Middle frontal gyrus (tissue), 1 donor: ENCODE results near the gene LENEP.
"Not testable (repeated sequence)": the region's sequence is repeated elsewhere in the genome, so short reads cannot be mapped to it uniquely, and the experiment has no call there.

Source experiments
- DNase-seq: peaks from one replicate; pipeline ENCODE4 v3.0.0-alpha.2; 2015; ENCODE audit warnings: low spot score; ENCODE audit errors: extremely low spot score

Gene LENEP

DNA sequence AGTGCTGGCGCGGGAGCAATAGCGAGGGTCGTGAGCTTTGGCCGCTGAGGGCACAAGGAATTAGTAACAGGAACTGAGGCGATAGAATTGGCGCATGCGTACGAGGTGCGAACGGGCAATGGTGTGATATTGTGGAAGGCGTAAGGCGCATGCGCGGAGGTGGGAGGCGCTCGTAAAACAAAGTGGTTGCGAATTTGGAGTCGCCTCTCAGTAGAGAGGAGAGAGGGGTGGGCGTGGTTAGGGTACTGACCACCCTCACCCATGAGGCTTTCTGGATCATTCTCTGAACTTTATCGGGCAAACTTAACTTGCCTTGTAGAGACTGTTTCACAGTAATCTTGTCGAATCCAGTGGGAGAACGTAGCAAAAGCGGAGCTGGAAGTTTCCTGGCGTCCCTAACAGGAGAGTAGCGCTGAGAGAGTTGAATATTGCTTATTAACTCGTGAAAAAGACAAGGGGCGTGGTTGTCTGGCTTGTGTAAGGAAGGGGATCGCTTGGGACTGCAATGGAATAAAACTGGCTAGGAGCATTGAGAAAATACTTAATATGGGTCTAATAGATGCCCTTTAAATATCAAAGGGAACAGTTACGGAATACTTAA, 18.5 kb upstream of the LENEP start:
- peak; percentile 91 for DNase-seq

DNA sequence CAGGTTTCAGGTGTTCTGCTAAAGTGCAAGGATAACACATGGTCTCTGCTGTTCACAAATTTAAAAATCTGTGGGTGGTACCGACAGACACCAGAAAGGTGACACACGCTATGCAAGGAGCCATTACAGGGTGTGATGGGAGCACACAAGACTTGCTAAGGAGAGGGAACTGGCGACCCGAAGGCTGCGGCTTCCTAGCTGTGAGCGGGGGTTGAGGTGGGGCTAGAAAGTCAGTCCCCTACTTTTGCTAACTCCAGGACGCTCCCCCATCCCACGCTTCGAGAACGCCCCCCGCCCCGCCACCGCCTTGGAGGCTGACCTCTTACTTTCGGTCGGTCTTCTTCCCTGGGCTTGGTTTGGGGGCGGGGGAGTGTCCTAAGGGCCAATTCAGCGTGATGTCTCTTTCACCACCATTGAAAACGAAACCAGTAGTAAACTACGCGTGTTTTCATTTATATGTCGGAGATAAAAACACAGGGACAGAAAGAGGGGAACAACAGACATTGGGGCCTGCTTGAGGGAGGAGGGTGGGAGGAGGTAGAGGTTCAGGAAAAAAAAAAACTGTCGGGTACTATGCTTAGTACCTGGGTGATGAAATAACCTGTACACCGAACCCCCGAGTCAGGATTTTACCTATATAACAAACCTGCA, 17.9 kb upstream of the LENEP start:
- no peak for DNase-seq

DNA sequence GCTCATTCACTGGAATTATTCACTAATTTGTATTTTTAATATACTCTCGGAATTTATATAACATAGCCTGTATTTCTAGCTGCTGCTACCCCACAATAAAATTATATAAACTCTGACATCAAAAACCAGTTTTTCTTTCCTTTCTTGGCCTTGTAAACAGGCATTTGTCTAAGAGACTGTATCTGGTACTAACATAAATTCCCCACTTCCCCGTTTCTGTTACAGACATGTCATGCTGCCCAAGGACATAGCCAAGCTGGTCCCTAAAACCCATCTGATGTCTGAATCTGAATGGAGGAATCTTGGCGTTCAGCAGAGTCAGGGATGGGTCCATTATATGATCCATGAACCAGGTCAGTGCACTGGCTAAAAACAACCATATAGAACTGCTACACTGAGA, 15.6 kb upstream of the LENEP start:
- DNase-seq = not testable (repeated sequence)

DNA sequence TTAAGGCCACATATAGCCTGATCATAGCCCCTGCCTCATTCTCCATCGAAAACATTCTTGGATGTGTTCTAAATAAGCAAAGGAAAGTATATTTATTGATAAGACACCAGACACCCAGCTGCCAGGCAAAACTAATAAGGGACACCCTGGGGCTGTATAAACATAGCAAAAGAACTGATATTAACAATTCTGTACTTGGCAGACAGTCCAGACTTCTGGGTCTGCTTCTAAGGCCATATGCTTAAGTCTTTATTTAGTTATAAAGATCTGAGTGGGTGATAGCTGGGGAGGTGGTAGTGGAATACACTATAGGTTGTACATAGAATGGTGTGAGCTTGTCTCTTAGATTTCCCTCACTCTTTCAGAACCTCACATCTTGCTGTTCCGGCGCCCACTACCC, 15.0 kb upstream of the LENEP start:
- DNase-seq = no peak

DNA sequence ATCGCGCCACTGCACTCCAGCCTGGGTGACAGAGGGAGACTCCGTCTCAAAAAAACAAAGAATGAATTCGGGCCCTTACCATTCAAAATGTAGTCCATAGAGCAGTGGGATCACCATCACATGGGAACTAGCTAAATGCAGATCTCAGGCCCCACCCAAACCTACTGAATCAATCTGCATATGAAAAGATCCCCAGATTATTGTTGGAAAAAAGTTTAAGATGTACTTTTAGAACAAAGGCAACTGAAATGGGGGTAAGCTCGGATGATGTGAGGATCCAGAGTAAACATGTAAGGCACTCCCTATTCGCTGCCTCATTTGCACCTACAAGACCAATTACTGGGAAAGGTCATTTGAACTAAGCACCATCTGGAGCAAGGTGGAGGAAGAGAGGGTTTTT, 11.0 kb upstream of the LENEP start:
- no peak for DNase-seq

DNA sequence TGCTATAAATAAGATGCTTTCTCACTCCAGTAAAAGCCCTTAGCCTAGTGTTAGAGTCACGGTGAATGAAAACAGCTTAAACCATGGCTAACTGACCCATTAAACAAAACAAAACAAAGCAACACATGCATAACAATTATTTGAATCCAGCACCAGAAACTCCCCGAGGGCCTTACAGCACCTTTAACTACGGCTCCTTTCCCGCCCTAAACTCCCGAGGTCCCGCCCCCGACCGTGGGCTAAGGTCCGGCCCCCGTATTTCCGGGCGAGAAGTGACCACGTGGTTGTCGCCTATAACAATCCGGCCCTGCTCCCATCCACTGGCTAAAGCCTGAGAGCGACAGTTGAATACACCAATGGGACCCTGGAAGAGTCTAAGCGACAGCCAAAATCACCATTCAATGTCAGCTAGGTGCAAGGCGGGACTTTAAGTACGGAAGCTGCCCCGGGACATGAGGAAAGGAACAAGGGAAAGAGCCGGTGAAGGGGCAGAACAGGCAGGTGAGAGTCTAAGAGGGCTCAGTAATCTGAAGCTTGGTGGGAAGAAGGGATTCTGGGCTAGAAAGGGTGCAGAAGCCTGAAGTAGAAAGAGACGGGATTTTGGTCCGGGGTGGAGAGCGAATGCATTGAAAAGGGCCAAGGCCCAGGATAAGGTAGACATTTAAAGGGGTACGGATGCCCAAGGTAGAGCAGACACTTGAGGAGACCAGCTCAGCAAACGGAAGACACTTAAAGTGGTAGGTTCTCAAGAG, 10.3 kb upstream of the LENEP start, which contains the start of gene FLAD1:
FLAD1 (plus strand) TSS at position 448 of the 752 bp plus-strand sequence. CDS start 351 bp downstream, outside the sequence.
- peak; percentile 96 for DNase-seq

DNA sequence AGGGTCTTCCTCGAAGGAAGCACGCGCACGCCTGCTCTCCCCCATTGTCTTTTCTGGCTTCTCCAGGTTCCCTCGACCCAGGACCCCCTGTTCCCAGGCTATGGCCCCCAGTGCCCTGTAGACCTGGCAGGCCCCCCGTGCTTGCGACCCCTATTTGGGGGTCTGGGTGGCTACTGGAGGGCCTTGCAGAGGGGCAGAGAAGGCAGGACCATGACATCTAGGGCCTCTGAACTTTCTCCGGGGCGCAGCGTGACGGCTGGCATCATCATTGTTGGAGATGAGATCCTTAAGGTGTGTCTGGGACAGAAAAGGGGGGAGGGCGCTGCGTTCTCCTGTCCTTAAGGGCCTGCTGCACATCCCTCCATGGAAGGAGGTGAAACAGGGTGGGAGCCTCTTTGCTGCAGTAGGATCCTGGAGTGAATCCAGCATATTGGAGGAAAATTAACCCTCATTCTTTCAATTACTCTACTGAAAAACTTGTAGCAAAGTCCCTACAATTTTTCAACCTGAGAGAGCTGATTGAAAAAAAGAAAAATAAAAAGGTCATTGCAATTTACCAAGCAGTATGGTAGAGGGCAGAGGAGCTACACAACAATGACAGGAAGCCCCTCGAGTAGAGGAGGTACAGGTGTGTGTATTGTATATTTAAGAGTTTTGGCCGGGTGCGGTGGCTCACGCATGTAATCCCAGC, 9.5 kb upstream of the LENEP start:
- DNase-seq = no peak

DNA sequence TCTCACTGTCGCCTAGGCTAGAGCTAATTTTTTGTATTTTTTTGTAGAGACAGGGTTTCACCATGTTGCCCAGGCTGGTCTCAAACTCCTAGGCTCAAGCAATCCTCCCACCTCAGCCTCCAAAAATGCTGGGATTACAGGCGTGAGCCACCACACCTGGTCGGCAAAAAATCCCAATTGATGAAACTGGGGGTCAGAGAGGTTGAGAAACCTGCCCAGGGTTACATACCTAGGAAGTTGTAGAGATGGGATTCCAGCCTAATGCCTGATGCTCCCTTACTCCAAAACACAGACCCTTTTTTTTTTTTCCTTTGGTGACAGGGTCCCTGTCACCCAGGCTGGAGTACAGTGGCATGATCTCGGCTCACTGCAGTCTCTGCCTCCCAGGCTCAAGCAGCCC, 6.7 kb upstream of the LENEP start:
- DNase-seq = not testable (repeated sequence)

DNA sequence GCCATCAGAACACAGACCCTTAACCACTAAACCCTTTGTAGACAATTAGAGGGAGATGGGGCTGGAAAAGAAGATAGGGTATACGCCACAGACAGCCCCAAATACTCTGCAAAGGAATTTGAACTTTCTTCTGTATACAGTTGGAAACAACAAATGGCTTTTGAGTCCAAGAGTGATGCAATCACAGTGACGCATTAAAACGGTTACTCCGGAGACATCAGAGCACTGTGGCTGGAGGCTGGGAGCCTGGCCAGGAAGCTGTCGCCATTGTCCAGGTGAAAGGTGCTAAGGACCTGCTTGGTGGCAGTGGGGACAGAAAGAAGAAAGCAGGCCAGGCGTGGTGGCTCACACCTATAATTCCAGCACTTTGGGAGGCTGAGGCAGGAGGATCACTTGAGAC, 6.1 kb upstream of the LENEP start:
- DNase-seq = no peak

DNA sequence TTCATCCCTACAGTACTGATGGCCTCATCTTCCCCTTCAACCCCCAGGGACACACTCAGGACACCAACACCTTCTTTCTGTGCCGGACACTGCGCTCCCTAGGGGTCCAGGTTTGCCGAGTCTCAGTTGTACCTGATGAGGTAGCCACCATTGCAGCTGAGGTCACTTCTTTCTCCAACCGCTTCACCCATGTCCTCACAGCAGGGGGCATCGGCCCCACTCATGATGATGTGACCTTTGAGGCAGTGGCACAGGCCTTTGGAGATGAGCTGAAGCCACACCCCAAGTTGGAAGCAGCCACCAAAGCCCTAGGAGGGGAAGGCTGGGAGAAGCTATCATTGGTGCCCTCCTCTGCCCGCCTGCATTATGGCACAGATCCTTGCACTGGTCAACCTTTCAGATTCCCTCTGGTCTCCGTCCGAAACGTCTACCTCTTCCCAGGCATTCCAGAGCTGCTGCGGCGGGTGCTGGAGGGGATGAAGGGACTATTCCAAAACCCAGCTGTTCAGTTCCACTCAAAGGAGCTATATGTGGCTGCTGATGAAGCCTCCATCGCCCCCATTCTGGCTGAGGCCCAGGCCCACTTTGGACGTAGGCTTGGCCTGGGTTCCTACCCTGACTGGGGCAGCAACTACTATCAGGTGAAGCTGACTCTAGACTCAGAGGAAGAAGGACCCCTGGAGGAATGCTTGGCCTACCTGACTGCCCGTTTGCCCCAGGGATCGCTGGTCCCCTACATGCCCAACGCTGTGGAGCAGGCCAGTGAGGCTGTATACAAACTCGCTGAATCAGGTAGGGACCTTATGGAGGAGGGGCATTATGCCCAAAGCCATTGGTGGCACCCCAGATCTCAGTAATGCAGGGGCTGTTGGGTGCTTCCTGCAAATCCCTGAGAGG, 5.1 kb upstream of the LENEP start:
- no peak for DNase-seq

DNA sequence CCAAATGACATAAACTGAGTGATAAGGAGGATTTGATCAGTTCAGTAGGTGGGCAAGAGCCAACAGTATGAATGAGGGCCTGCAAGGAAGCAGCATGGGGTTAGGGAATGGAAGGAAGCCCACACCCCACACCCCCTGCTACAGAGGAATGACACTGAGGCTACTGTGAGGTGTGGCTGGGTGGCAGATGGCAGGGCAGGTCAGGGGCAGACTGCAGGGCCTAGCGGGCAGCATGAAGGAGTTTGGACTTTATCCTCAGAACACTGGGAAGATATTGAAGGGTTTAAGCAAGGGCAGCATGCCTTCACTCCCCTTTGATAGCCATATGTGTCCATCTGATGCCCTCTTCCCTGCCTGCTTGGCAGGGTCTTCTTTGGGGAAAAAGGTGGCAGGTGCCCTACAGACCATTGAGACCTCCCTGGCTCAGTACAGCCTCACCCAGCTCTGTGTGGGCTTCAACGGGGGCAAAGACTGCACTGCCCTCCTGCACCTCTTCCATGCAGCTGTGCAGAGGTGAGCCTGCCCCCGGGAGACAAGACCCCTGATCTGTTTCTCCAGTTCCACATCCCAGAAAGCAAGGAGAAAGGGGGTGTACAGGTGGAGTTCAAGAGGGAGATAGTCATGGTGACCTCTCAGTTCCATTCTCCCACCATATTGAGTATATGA, 4.1 kb upstream of the LENEP start:
- DNase-seq = no peak

DNA sequence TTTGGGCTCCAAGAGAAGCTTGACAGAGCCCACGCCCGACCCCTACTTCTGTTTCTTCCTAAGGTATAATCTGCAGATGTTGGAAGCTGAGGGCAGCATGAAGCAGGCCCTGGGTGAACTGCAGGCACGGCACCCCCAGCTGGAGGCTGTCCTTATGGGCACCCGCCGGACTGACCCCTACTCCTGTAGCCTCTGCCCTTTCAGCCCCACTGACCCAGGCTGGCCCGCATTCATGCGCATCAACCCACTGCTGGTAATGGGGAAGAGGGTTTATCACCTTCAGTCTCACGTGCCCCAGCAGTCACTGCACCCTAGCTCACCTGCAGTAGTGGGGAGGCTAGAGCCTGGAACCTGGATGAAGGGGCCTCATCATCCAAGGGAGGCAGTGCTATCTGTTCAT, 3.1 kb upstream of the LENEP start:
- DNase-seq = no peak

DNA sequence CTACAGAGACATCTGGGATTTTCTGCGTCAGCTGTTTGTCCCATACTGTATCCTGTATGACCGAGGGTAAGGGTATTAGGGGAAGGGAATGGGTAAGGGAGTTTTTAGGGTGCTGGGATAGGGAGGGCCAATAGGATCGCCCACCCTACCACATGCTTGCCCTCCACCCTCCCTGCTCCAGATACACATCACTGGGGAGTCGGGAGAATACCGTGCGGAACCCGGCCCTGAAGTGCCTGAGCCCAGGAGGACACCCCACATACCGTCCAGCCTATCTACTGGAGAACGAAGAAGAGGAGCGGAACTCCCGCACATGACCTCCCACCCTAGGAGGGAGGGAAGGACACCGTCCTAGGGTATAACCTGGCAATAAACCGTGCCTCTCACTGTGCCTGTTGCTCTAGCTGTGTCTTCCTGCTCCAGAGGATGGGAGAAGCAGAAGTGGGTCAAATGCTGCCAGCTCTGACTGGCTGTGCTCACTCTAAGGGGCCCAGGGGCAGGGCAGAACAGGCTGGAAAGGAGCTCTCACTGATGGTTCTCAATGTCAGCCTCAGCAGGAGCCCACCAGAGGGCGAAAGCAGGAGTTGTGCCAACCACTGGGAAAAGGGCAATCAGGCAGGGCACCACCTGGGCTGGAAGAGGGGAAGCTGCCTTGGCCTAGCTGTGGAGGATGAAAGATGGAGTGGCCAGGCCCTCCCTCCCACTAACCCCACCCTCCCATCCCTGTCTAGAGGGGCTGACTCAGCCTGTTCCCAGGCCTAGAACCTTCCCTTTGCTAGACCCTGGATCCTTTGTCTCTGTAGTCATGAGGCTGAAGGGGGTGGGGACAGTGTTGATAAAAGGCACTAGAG, 440 bp upstream of the LENEP start:
- DNase-seq = no peak

DNA sequence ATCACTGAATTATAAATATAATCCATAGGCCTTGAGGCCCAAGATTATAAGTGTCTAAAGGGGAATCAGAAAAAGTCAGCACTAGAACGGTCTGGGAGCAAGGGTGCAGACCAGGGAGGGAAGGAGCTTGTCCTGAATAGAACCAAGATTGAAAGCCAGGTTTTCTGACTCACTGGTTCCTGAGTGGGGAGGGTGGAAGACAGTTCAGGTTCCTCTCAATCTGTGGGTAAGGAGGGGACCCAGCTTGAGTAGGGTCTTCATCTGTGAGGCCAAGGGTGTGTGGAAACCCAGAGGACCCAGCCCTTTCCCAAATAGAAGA, 842 bp downstream of the LENEP start:
- no peak for DNase-seq

DNA sequence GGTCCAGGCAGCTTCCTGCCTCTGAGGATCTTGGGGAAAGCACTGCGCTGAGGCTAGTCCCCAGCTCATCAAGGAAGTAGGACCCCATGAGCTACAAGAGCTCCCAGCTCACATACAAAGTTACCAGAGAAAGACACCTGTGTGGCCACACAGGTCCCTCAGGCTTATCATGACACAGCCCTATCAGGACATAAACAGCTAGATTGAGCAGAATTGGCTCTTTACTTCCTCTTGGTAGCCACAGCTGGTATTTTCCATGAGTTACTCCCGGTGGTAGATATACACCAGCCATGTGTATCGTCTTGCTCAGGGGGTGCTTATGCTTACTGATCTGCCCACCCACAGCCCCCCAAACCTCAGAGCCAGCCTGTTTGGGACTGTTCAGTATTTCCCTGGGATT, 1.2 kb downstream of the LENEP start:
- no peak for DNase-seq

DNA sequence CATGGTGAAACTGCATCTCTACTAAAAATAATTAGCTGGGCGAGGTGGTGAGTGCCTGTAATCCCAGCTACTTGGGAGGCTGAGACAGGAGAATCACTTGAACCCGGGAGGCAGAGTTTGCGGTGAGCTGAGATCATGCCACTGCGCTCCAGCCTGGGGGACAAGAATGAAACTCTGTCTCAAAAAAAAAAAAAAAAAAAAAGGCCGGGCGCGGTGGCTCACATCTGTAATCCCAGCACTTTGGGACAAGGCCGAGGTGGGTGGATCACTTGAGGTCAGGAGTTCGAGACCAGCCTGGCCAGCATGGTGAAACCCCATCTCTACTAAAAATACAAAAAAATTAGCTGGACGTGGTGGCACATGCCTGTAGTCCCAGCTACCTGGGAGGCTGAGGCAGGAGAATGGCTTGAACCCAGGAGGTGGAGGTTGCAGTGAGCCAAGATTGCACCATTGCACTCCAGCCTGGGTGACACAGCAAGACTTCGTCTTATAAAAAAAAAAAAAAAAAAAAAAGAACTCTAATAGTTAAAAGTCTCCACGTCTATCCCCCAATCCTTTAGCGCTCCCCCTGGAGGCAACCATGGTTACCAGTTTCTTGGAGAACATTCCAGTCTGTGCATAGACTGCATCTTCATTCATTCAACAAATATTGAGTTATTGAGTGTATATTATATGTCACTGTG, 2.1 kb downstream of the LENEP start:
- not testable (repeated sequence) for DNase-seq

DNA sequence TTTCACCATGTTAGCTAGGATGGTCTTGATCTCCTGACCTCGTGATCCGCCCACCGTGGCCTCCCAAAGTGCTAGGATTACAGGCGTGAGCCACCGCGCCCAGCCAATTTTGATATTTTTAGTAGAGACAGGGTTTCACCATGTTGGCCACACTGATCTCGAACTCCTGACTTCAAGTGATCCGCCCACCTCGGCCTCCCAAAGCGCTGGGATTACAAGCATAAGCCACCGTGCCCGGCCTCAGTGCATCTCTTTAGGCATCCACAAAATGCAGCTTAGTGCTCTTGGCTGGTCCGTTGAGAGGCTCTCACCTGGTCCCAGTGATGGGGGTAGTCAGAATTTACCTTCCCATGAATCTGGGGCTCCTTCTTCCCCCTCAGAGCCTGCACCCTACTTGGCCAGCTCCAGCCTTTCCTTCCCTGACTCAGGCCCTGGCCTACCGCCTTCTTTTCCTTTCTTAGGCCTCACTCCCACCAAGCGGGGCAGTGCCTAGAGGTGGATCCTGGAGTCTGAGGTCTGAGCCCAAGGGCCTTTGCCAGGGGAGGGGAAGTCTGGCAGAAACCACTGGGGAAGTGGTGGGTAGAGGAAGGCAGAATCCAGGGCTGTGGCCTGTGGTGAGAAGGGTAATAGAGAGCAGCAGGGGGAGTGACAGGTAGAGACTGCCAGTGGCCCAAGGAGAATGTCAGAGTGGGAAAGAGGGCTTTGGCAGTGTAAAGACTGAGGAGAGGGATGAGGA, 3.7 kb downstream of the LENEP start:
- DNase-seq = no peak

DNA sequence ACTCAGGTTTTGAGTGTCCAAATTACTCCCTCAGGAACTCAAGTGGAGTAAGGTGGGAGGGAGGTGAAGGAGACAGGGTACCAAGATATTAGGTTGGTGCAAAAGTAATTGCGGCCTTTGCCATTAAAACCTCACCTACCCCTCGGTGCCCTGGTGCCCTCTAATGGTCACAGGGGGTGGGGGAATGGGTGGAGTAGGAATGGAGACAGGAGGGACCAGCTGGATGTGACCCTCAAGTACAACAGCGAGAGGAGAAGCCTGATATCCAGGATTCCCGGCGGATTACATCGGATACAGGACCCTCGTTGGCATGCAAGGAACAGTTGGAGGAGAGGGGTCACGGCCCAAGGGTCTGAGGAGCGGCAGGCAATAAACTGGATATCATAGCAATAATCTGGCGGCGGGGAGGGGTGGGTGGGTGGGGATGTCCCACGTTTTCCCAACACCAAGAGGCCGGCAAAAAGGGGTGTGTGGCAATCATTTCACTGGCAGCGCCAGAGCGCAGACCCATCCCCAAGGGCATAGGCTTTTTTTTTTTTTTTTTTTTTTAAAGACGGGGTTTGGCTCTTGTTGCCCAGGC, 4.9 kb downstream of the LENEP start:
- DNase-seq = no peak
